NCI-H2171 treated with DMSO at 0.1 percent for 48 hours (cell line): Measurements from ENCODE around the gene TM9SF3.

ENCODE experiments used
- DNase-seq: peaks from one replicate; lab custom pipeline; 2025; lab: John Stamatoyannopoulos, UW

The TM9SF3 gene

GRCh38 chr10:96586419-96587263, at the start of gene TM9SF3:
Gene TM9SF3, minus strand, starts transcription at chr10:96587012. Its CDS starts 177 bp downstream, at chr10:96586835.
- DNase-seq: peak; percentile 61

- DNase-seq: peak; percentile 0
These were observed 49.7 kb upstream of the TM9SF3 start for GRCh38 chr10:96636551-96636950.

- DNase-seq: peak; percentile 17
These were observed 46.3 kb upstream of the TM9SF3 start for GRCh38 chr10:96632974-96633710.

GRCh38 chr10:96627292-96627691, 40.5 kb upstream of the TM9SF3 start:
- DNase-seq: no peak

- no peak for DNase-seq
These were observed 40.0 kb upstream of the TM9SF3 start for GRCh38 chr10:96626795-96627194.

- no peak for DNase-seq
These were observed 38.4 kb upstream of the TM9SF3 start for GRCh38 chr10:96625173-96625572.

GRCh38 chr10:96622013-96622787, 35.4 kb upstream of the TM9SF3 start:
- no peak for DNase-seq

- DNase-seq: no peak
These were observed 33.3 kb upstream of the TM9SF3 start for GRCh38 chr10:96619796-96620773.

- peak; percentile 6 for DNase-seq
These were observed 32.3 kb upstream of the TM9SF3 start for GRCh38 chr10:96619120-96619519.

GRCh38 chr10:96618653-96619052, 31.8 kb upstream of the TM9SF3 start:
- DNase-seq: peak; percentile 57

GRCh38 chr10:96616961-96617360, 30.1 kb upstream of the TM9SF3 start:
- DNase-seq: no peak

GRCh38 chr10:96614515-96614914, 27.7 kb upstream of the TM9SF3 start:
- DNase-seq: peak; percentile 67

- no peak for DNase-seq
These were observed 26.8 kb upstream of the TM9SF3 start for GRCh38 chr10:96613576-96613975.

GRCh38 chr10:96612055-96612830, 25.4 kb upstream of the TM9SF3 start:
- DNase-seq: no peak

GRCh38 chr10:96610817-96611216, 24.0 kb upstream of the TM9SF3 start:
- no peak for DNase-seq

GRCh38 chr10:96609510-96609909, 22.7 kb upstream of the TM9SF3 start:
- DNase-seq: no peak

GRCh38 chr10:96608805-96609204, 22.0 kb upstream of the TM9SF3 start:
- DNase-seq: no peak

GRCh38 chr10:96608262-96608661, 21.4 kb upstream of the TM9SF3 start:
- no peak for DNase-seq

GRCh38 chr10:96606946-96607345, 20.1 kb upstream of the TM9SF3 start:
- DNase-seq: no peak

GRCh38 chr10:96606216-96606615, 19.4 kb upstream of the TM9SF3 start:
- no peak for DNase-seq
